Lung (tissue), 12 donors: ENCODE results near the gene SVIL. TPM values are rescaled to one million over a fixed set of nuclear protein-coding genes. Genes with fewer than 3 reads are reported as not detected.
A peak's percentile ranks its signal among the peaks of the same experiment; 100 is the strongest.
"Not testable (repeated sequence)": the region's sequence is repeated elsewhere in the genome, so short reads cannot be mapped to it uniquely, and the experiment has no call there.

Experiments
- ATAC-seq: fragments of 200-7000 bp; cut with Tn5 transposase; one replicate; pipeline ENCODE4 v1.9.1; 2020; ENCODE audit warnings: moderate number of reproducible peaks; ENCODE audit not compliant: insufficient read depth, low FRiP score
- DNase-seq, 3 donors: peaks; one replicate each; pipeline ENCODE4 v3.0.0-alpha.2; 2013 to 2017
- H3K27ac ChIP-seq, 2 donors: one replicate each; pipeline ENCODE4 v1.5.1; 2013; ENCODE audit warnings: mild to moderate bottlenecking in 2 of 2, moderate library complexity in 2 of 2, control low read depth in 1 of 2, inconsistent platforms in 1 of 2, low read depth in 1 of 2, low read length in 1 of 2
- H3K27me3 ChIP-seq, 3 donors: one replicate each; pipeline ENCODE4 v1.5.1; 2013; ENCODE audit warnings: low read length in 2 of 3; ENCODE audit not compliant: control insufficient read depth in 3 of 3, insufficient read depth in 3 of 3
- H3K36me3 ChIP-seq, 4 donors: one replicate each; pipeline ENCODE4 v1.5.1; 2013; ENCODE audit warnings: low read length in 4 of 4, mild to moderate bottlenecking in 1 of 4, moderate library complexity in 1 of 4; ENCODE audit not compliant: control insufficient read depth in 4 of 4, insufficient read depth in 4 of 4
- H3K4me1 ChIP-seq, 5 donors: one replicate each; pipeline ENCODE4 v1.5.1; 2013; ENCODE audit warnings: low read length in 5 of 5, mild to moderate bottlenecking in 2 of 5, moderate library complexity in 1 of 5; ENCODE audit not compliant: control insufficient read depth in 5 of 5, insufficient read depth in 5 of 5
- H3K4me3 ChIP-seq: one replicate; pipeline ENCODE4 v1.5.1; 2013; ENCODE audit warnings: mild to moderate bottlenecking, control low read depth, moderate library complexity
- H3K9ac ChIP-seq, 2 donors: one replicate each; pipeline ENCODE4 v1.5.1; 2013; ENCODE audit warnings: low read length in 2 of 2, control low read depth in 1 of 2; ENCODE audit not compliant: insufficient read depth in 1 of 2
- H3K9me3 ChIP-seq, 4 donors: one replicate each; pipeline ENCODE4 v1.5.1; 2013; ENCODE audit warnings: low read length in 3 of 4, mild to moderate bottlenecking in 1 of 4, moderate library complexity in 1 of 4; ENCODE audit not compliant: control insufficient read depth in 4 of 4, insufficient read depth in 3 of 4
- WGBS, 2 donors: extraction: QIAGEN DNeasy Blood & Tissue Kit; methylation state at CpG; one replicate each; pipeline ENCODE4 v1.1.7; 2013; 5-methylcytosine and 5-hydroxymethylcytosine counted together
- polyA plus RNA-seq, 2 donors: library from polyadenylated mRNA; stranded (reverse); fragments of 200-250 nt; gene quantifications; one replicate each; pipeline ENCODE4 v1.2.1, GENCODE V29; 2013
- total RNA-seq, 2 donors: library from RNA; depleted of rRNA in 1 of 2; stranded (reverse); fragments of >200 nt in 1 of 2; gene quantifications; one replicate each; pipeline ENCODE4 v1.2.1, GENCODE V29; 2014 to 2021
- TF ChIP-seq, protein P1 (sequence below): IDR thresholded peaks from 2 replicates; pipeline ENCODE4 v1.5.1; 2012; ENCODE audit warnings: mild to moderate bottlenecking; ENCODE audit errors: control extremely low read depth, extremely low read depth
- donor health status: control.
- donor health status: control.
- donor health status: Bipolar disorder and iron deficiency.
- donor health status: healthy.
- donor health status: DM: yes; HTN: yes; CAD: no.

The SVIL gene
- total and polyA plus RNA-seq, 4 donors, result 13.6 to 117 (median 44.0) TPM

DNA sequence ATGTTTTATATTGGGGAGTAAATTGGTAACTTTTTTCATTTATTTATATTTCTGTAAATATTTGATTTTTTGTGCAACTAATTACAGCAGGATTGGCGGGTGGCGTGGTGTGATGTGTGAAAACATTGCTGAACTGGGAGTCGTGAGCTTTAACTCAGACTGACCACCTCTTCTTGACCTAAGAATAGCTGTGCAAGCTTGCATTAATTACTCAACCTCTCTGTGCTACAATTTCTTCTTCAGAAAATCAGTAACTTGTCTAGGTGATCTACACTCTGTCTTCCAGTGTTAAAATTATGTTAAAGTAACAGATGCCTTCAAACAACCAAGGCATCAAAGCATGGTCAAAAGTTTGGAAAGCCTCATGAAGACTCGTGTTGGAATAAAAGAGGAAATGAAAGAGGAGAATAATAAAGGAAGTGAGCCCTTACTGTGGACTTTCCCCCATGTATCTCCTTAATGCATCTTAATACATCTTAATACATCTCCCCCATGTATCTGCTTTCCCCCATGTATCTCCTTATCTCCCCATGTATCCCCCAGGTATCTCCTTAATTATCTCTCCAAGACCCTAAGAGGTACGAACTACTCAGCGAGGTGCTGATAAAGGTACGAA is 71.2 kb downstream of the SVIL start:
- ATAC-seq (no peak), DNase-seq (no peak)
- no peaks in the 10 kb centered on the region for H3K9me3 ChIP-seq
- H3K9ac ChIP-seq, result no peak overlapping the region
- no peak overlapping the region for H3K4me3 ChIP-seq
- peaks cover 0 to 12% (median 0%) of the 10 kb centered on the region in 5 donors for H3K4me1 ChIP-seq
- peaks cover 0 to 8% (median 2%) of the 10 kb centered on the region in 4 donors for H3K36me3 ChIP-seq
- TF ChIP-seq, protein P1, sequence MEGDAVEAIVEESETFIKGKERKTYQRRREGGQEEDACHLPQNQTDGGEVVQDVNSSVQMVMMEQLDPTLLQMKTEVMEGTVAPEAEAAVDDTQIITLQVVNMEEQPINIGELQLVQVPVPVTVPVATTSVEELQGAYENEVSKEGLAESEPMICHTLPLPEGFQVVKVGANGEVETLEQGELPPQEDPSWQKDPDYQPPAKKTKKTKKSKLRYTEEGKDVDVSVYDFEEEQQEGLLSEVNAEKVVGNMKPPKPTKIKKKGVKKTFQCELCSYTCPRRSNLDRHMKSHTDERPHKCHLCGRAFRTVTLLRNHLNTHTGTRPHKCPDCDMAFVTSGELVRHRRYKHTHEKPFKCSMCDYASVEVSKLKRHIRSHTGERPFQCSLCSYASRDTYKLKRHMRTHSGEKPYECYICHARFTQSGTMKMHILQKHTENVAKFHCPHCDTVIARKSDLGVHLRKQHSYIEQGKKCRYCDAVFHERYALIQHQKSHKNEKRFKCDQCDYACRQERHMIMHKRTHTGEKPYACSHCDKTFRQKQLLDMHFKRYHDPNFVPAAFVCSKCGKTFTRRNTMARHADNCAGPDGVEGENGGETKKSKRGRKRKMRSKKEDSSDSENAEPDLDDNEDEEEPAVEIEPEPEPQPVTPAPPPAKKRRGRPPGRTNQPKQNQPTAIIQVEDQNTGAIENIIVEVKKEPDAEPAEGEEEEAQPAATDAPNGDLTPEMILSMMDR, result no peak
- H3K27ac ChIP-seq, result no peak overlapping the region
- H3K27me3 ChIP-seq, result no peaks in the 10 kb centered on the region
- 87 to 92% methylated on average over 7 of the region's 7 CpGs for WGBS, 2 donors

DNA sequence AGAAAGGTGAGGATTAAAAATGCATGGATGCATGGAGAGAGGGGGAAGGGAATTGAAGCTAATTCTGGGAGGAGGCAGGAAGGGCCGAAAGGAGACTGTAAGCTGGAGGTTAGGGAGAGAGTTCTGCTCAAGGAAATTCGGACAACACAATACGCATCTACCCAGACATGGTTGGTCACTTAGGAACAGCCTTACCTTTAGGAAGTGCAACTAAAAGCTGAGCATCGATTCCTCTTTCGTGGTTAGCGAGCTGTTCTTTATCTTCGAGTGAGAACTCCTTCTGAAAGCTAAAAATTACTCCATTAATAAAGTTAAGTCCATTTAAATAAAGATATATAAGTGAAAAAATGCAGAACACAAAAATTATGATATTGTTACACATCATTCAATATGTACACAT is 71.8 kb downstream of the SVIL start:
- not testable (repeated sequence) for H3K36me3 ChIP-seq, H3K9me3 ChIP-seq, DNase-seq, H3K4me3 ChIP-seq, ATAC-seq, H3K27ac ChIP-seq, H3K9ac ChIP-seq, H3K27me3 ChIP-seq
- H3K4me1 ChIP-seq, result peaks cover 0 to 12% (median 0%) of the 10 kb centered on the region in 5 donors
- 76 to 86% methylated on average over 5 of the region's 7 CpGs for whole genome bisulfite sequencing, 2 donors

DNA sequence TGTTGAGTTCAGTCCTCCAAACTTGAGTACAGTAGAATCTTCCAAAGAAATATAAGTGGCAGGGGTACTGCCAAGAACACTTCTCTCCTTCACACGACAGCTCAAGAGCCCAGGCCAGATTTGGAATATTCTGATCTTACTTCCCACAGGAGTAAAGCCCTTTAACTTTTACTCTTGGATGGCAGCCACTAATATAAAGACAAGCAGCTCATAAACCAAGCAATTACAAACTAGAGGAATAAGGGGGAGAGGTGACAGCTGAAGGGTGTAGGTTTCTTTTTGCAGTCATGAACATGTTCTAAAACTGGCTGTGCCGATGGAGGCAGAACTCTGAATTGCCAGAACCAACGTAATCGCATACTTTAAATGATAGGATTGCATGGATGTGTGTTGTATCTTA is 74.8 kb downstream of the SVIL start:
- WGBS, 2 donors, result 51 to 66% methylated on average over 4 of the region's 4 CpGs
- Histone ChIP-seq H3K27ac (peak overlapping the region in 1 of 2 donors; percentile 40), H3K9me3 (no peaks in the 10 kb centered on the region)

DNA sequence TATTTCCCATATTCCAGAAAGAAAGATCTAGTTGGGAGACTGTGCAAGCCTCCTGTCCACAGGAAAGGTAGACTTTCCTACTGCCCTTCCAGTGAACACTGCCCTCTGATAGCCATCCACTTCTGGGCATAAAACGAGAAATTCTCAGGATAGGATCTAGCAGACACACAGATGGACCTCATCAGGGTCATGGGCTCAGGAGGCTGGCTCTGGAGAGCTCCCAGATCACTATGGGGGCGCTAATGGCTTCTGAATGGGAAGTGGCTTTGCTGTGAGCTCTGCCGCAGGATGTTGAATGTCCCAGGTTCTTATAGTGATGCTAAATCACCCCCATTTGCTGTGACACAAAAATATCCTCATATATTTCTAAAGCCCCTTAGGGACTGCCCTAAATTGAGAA is 77.1 kb downstream of the SVIL start:
- Histone ChIP-seq H3K9ac (no peak overlapping the region), H3K27ac (no peak overlapping the region), H3K4me1 (peaks cover 0 to 12% (median 2%) of the 10 kb centered on the region in 5 donors), H3K9me3 (no peaks in the 10 kb centered on the region), H3K27me3 (no peaks in the 10 kb centered on the region), H3K4me3 (no peak overlapping the region), H3K36me3 (peaks cover 0 to 16% (median 6%) of the 10 kb centered on the region in 4 donors)
- DNase-seq, result no peak
- ATAC-seq, result no peak
- 90 to 94% methylated on average over 3 of the region's 3 CpGs for WGBS, 2 donors
- TF ChIP-seq, protein P1, result no peak

More for the DNA sequence above, 74.8 kb downstream of the SVIL start:
- ATAC-seq, result peak; percentile 27
- H3K36me3 ChIP-seq, result peaks cover 0 to 8% (median 2%) of the 10 kb centered on the region in 4 donors
- H3K4me3 ChIP-seq, result no peak overlapping the region
- no peaks in the 10 kb centered on the region for H3K27me3 ChIP-seq
- peak; percentile 23 to 83 (median 80) for DNase-seq
- no peak overlapping the region for H3K9ac ChIP-seq
- peaks cover 0 to 12% (median 2%) of the 10 kb centered on the region in 5 donors for H3K4me1 ChIP-seq
- TF ChIP-seq, protein P1, result no peak
